Astrocyte (in vitro differentiated cells and primary cell): ENCODE measurements around the gene MAP3K14. TPM values are rescaled to one million over a fixed set of nuclear protein-coding genes. Genes with fewer than 3 reads are reported as not detected.
A peak's percentile ranks its signal among the peaks of the same experiment; 100 is the strongest.

Experiments used
- DNase-seq: peaks from one replicate; pipeline ENCODE4 v3.0.0-alpha.2; 2010; ENCODE audit warnings: low read depth
- FAIRE-seq: peaks from 2 replicates; lab custom pipeline; 2011; peaks lifted over from hg19 to GRCh38; lab: Jason Lieb, UNC
- H2AFZ ChIP-seq: 2 replicates; pipeline ENCODE4 v1.6.0; 2012; ENCODE audit warnings: low read depth, low read length, inconsistent platforms
- H3K27ac ChIP-seq: 2 replicates; pipeline ENCODE4 v1.5.1; 2011; ENCODE audit warnings: low read depth, low read length, inconsistent platforms
- H3K27me3 ChIP-seq: 2 replicates; pipeline ENCODE4 v1.6.0; 2011; ENCODE audit warnings: low read length, inconsistent platforms; ENCODE audit not compliant: insufficient read depth
- H3K36me3 ChIP-seq: 2 replicates; pipeline ENCODE4 v1.5.1; 2011; ENCODE audit warnings: low read length, inconsistent platforms; ENCODE audit not compliant: insufficient read depth
- H3K4me1 ChIP-seq: 2 replicates; pipeline ENCODE4 v1.5.1; 2011; ENCODE audit warnings: low read length, inconsistent platforms; ENCODE audit not compliant: insufficient read depth
- H3K4me2 ChIP-seq: 2 replicates; pipeline ENCODE4 v1.6.0; 2012; ENCODE audit warnings: low read length, inconsistent platforms
- H3K4me3 ChIP-seq: 2 replicates; pipeline ENCODE4 v1.5.1; 2011; ENCODE audit warnings: low read depth, mild to moderate bottlenecking, low read length, inconsistent platforms; ENCODE audit not compliant: insufficient read depth
- H3K79me2 ChIP-seq: 2 replicates; pipeline ENCODE4 v1.6.0; 2012; ENCODE audit warnings: mild to moderate bottlenecking, low read length, inconsistent platforms; ENCODE audit not compliant: insufficient read depth
- H3K9ac ChIP-seq: 2 replicates; pipeline ENCODE4 v1.6.0; 2012; ENCODE audit warnings: mild to moderate bottlenecking, low read length, inconsistent platforms
- H3K9me3 ChIP-seq: 2 replicates; pipeline ENCODE4 v1.5.1; 2012; ENCODE audit warnings: low read depth, mild to moderate bottlenecking, low read length, inconsistent platforms; ENCODE audit not compliant: insufficient read depth
- H4K20me1 ChIP-seq: 2 replicates; pipeline ENCODE4 v1.6.0; 2012; ENCODE audit warnings: low read length, inconsistent platforms; ENCODE audit not compliant: insufficient read depth
- H3K27ac Mint-ChIP-seq: one replicate; pipeline ENCODE4 v1.8.0; 2021; ENCODE audit warnings: mild to moderate bottlenecking, mixed read lengths; ENCODE audit not compliant: unreplicated experiment
- H3K27me3 Mint-ChIP-seq: one replicate; pipeline ENCODE4 v1.8.0; 2021; ENCODE audit warnings: low read depth, mixed read lengths; ENCODE audit not compliant: unreplicated experiment
- H3K36me3 Mint-ChIP-seq: one replicate; pipeline ENCODE4 v1.8.0; 2021; ENCODE audit warnings: low read depth, mixed read lengths; ENCODE audit not compliant: unreplicated experiment
- H3K4me1 Mint-ChIP-seq: one replicate; pipeline ENCODE4 v1.8.0; 2021; ENCODE audit warnings: low read depth, mixed read lengths; ENCODE audit not compliant: unreplicated experiment
- H3K4me3 Mint-ChIP-seq: one replicate; pipeline ENCODE4 v1.8.0; 2021; ENCODE audit warnings: mild to moderate bottlenecking, moderate library complexity, mixed read lengths; ENCODE audit not compliant: unreplicated experiment
- H3K9me3 Mint-ChIP-seq: one replicate; pipeline ENCODE4 v1.8.0; 2021; ENCODE audit warnings: mild to moderate bottlenecking, mixed read lengths; ENCODE audit not compliant: unreplicated experiment
- CTCF ChIP-seq: IDR thresholded peaks from 2 replicates; pipeline ENCODE4 v1.5.1; 2011; ENCODE audit warnings: low read depth, mild to moderate bottlenecking, inconsistent platforms, low read length, moderate library complexity; ENCODE audit not compliant: insufficient read depth
- EZH2 ChIP-seq: IDR thresholded peaks from 2 replicates; pipeline ENCODE4 v1.6.1; 2012; ENCODE audit warnings: mild to moderate bottlenecking, low read length, inconsistent platforms; ENCODE audit not compliant: insufficient read depth
- total RNA-seq: library from RNA; stranded (reverse); gene quantifications from 2 replicates; pipeline ENCODE4 v1.2.1, GENCODE V29; 2021

MAP3K14 gene
- total RNA-seq, 1 donor from 2014 or later = 10.8 TPM

GRCh38 chr17:45306094-45306493 is 10.7 kb downstream of the MAP3K14 start:
- Histone ChIP-seq H3K79me2 (peaks cover 95% of the 10 kb centered on the region), H3K9me3 (no peaks in the 10 kb centered on the region), H3K9ac (peak overlapping the region; percentile 11), H3K27me3 (no peaks in the 10 kb centered on the region), H3K4me2 (peak overlapping the region; percentile 24), H3K27ac (no peak overlapping the region), H3K4me1 (peaks cover 45% of the 10 kb centered on the region), H4K20me1 (peaks cover 67% of the 10 kb centered on the region), H2AFZ (no peak overlapping the region), H3K4me3 (no peak overlapping the region), H3K36me3 (no peaks in the 10 kb centered on the region)
- FAIRE-seq (no peak), DNase-seq (no peak)
- TF ChIP-seq EZH2 = no peak
- no peak for TF ChIP-seq CTCF
- Mint-ChIP-seq H3K4me3 (peak overlapping the region; percentile 42), H3K4me1 (peaks cover 23% of the 10 kb centered on the region), H3K36me3 (peaks cover 13% of the 10 kb centered on the region), H3K27ac (peak overlapping the region; percentile 66), H3K27me3 (no peaks in the 10 kb centered on the region), H3K9me3 (no peaks in the 10 kb centered on the region)

GRCh38 chr17:45305530-45306087 is 11.2 kb downstream of the MAP3K14 start:
- TF ChIP-seq CTCF (no peak), EZH2 (no peak)
- Histone ChIP-seq H3K36me3 (no peaks in the 10 kb centered on the region), H3K9ac (peak overlapping the region; percentile 11), H3K4me3 (no peak overlapping the region), H2AFZ (no peak overlapping the region), H3K27me3 (no peaks in the 10 kb centered on the region), H3K27ac (peak overlapping the region; percentile 2), H3K4me2 (peak overlapping the region; percentile 24), H3K9me3 (no peaks in the 10 kb centered on the region), H4K20me1 (peaks cover 65% of the 10 kb centered on the region), H3K79me2 (peaks cover 94% of the 10 kb centered on the region), H3K4me1 (peaks cover 42% of the 10 kb centered on the region)
- no peak for FAIRE-seq
- Mint-ChIP-seq H3K36me3 (peaks cover 12% of the 10 kb centered on the region), H3K4me3 (no peak overlapping the region), H3K9me3 (no peaks in the 10 kb centered on the region), H3K27ac (no peak overlapping the region), H3K4me1 (peaks cover 22% of the 10 kb centered on the region), H3K27me3 (no peaks in the 10 kb centered on the region)
- DNase-seq = peak; percentile 72

- peaks cover 37% of the 10 kb centered on the region for H3K4me1 Mint-ChIP-seq
- peak overlapping the region; percentile 42 for H3K27ac Mint-ChIP-seq
- peak overlapping the region; percentile 15 for H3K27ac ChIP-seq
Observed at GRCh38 chr17:45302649-45303173, 14.1 kb downstream of the MAP3K14 start.

More at GRCh38 chr17:45302649-45303173, 14.1 kb downstream of the MAP3K14 start:
- Histone ChIP-seq H3K4me1 (peaks cover 38% of the 10 kb centered on the region), H3K9me3 (no peaks in the 10 kb centered on the region), H3K27me3 (no peaks in the 10 kb centered on the region), H2AFZ (no peak overlapping the region), H3K79me2 (peaks cover 95% of the 10 kb centered on the region), H3K4me3 (no peak overlapping the region), H3K36me3 (no peaks in the 10 kb centered on the region), H3K4me2 (peak overlapping the region; percentile 17), H4K20me1 (peaks cover 67% of the 10 kb centered on the region), H3K9ac (peak overlapping the region; percentile 12)
- Mint-ChIP-seq H3K36me3 (peaks cover 9% of the 10 kb centered on the region), H3K9me3 (no peaks in the 10 kb centered on the region), H3K4me3 (peak overlapping the region; percentile 11), H3K27me3 (no peaks in the 10 kb centered on the region)
- DNase-seq (peak; percentile 90), FAIRE-seq (peak; percentile 56)
- TF ChIP-seq EZH2 (no peak), CTCF (no peak)
